GM21367 (cell line): ENCODE results near the gene E2F4.

Experiments
- ATAC-seq: cut with Tn5 transposase; IDR thresholded peaks from one replicate; pipeline ENCODE4 v1.9.1; 2021; ENCODE audit not compliant: unreplicated experiment

The E2F4 gene

DNA sequence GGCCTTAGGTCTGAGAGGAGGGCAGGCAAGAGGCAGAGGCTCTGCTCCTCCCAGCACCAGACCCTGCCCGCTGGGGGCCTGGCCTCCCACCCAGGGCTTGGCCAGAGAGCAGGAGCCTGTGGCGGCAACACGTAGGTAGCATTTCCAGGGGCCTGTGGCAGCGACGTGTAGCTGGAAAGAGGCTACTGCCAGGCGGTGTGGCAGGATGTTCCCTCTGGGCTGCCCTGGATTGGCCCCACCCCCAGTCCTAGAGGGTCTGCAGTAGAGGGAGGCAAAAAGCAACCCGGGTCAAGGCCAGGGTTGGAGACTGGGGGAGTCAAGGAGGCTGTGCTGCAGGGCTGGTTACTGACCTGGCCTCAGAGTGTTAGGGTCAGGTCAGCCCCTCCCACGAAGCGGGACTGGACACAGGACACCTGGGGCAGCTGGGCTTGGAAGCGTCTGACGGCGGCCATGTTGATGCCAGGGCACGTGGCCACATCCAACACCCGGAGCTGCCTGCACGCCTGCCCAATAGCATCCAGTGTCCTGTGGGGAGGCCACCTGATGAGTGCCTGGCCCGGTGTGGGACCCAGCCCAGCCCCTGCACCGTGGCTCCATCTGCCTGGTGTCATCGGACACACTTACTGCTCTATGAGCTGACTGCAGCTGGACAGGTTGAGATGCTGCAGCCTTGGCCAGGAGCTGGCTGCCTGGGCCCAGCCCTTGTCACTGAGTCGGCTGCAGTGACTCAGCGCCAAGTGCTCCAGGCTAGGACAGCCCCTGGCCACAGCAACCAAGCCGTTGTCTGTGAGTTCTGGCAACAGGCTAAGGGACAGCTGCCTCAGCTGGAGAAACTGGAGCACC lies 15.5 kb downstream of the E2F4 start:
- ATAC-seq: no peak

DNA sequence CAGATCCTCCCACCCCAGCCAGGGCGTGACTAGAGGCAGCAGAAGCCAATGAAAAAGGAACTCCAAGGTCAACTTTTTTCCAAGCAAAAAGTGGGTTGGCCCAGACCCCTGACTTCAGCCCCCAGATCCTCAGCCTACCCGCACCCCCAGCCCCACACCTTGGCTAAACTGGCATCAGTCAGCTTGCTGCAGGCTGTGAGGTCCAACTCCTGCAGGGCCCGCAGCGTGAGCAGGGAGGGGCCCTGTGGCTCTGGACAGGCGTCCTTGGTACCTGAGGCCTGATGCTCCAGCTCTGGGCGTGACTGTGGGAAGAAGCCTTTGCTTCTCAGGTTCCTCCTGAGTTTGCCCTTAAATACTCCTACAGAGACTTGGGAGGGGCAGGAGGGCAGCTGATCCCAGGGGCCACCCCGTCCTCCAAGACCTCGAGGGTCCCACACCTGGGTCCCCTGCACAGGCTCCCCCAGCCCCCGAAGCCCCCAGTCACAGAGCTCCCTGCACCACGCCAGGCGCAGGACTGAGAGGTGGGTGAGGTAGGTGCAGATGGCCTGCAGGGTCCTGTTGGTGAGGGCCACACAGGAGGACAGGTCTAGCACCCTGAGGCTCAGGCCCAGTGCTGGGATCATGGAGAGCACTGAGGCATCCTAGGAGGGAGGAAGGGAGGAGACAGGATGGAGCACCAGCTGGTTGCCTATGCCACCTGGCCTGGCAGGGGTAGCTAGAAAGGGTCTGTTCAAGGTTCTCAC lies 16.4 kb downstream of the E2F4 start:
- ATAC-seq: no peak

DNA sequence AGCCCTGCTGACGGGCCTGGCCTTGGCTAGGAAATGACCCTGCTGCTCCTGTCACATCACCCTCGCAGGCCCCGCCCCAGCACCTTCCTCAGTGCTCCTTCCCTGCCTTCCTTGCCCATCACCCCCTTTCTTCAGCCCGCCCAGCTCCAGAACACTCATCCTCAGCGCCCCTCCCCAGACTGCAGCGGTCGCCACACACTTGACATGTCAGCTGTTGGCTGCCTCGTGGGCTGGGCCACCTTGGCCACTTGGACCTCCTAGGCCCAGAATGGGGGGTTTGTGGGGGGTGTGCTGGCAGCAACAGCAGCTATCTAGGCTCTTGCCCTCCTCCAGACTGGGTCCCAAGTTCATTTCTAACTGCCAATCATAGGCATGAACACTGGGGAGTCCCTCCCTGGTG lies 17.6 kb downstream of the E2F4 start:
- ATAC-seq: no peak

DNA sequence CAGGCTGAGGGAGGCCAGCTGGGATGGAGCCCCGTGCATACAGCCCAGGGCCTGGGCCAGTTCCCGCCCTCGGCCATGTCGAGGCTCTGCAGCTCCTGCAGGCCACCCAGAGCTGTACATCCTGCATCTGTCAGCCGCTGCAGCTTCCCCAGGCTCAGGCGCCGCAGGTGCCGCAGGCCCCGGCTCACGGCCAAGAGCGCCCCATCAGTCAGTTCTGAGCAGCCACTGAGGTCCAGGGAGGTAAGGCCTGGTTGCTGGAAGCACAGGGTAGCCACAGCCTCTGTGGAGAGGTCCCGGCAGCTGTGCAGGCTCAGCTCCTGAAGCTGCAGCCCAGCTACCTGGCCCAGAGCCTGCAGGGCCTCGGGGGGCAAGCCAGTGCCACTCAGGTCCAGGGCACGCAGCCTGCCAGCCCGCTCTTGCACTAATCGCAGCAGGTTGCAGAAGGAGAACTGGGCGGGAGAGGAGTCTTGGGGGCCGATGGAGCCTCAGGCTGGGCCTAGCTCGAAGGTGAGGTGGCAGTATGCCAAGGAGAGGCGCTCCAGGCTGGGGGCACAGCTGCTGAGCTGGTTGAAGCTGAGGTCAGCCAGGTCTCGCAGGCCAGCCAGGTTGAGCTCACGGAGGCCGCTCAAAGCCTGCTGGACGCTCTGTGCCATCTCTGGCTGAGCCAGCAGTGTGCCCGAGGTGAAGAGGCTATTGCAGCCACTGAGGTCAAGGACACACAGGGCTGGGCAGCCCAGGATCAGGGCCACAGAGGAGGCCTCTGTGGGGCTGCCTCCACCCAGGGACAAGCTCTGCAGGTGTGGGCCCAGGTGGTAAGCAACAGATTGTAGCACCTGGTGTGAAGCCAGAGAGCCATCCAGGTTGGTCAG lies 18.3 kb downstream of the E2F4 start:
- ATAC-seq: no peak

DNA sequence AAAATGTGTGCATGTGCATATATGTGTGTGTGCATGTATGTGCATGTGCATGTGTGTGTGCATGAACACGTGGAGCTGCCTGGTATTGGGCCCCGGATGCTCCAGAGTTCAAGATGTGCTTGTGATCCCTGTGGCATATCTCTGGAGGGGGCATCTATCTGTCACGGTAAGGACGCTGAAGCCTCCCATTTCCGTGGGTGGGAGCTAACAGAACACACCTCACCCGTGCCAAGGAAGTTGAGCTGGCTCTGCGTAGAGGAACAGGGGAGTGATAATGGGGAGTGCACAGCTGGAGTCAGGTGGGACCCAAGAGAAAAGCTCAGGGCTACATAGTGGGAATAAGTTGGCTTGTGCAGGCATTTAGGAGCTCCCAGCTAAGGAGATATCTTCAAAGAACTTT lies 19.7 kb downstream of the E2F4 start:
- no peak for ATAC-seq

DNA sequence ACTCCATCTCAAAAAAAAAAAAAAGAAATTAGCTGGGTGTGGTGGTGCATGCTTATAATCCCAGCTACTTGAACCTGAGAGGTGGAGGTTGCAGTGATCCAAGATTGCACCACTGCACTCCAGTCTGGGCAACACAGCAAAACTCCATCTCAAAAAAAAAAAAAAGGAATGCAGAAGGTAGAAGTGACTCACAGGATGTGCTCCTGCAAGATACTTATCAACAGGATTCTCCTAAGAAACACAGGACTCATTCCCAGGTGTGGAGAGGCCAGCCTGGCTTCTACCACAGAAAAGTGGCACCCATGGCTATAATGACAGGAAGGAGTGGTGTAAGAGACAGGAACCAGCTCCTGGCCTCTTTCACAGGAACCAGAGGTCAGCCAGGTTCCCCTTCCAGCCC lies 20.8 kb downstream of the E2F4 start:
- ATAC-seq: no peak

DNA sequence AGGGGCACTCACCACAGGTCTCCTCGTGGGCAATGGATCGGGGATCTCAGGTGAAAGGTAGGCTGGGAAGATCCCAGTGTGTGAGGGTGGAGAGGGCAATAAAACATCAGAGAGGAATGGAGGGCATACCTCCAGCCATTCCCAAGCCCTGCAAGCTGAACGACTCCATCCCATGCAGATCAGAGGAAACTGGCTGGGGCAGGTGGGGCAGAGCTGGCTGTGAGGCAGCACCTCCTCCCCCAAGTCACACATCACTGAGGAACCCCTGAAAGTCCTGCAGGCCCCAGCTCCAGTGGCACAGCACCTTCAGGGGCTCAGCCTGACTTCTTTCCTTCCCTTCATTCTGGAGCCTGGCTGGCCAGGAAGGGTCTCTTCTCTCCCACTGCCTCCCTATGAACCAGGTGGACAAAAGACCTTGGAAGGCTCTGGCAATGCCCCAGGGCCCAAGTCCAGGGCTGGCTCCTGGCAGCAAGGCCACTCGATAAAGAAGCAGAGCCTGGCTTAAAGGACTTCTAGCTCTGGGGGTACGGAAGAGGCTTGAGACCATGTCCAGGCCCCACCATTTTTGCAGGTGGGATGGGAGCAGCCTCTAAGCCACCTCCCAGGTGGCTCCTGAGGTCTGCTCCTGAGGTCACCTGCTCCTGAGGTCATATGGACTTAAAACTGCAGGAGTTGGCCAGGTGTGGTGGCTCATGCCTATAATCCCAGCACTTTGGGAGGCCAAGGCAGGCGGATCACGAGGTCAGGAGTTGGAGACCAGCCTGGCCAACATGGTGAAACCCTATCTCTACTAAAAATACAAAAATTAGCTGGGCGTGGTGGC lies 21.5 kb downstream of the E2F4 start:
- ATAC-seq: no peak

DNA sequence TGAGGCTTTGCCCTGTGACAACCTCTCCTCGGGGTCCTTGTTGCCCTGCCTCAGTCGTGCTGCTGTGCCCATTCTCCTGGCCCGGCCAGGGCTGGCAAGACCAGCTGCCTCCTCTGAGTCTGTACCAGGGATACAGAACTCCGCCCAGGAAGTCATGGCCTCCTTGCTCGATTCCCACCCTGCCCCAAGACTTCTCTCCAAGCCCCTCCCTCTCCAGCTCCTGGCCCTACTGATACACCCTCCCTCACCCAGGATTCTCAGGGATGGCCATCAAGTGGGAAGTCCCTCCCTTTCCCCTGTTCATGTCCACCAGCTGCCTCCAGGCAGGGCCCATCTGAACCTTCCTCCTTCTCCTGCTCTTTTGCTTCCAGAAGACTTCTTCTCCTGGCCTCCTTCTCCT lies 23.8 kb downstream of the E2F4 start:
- ATAC-seq: no peak

DNA sequence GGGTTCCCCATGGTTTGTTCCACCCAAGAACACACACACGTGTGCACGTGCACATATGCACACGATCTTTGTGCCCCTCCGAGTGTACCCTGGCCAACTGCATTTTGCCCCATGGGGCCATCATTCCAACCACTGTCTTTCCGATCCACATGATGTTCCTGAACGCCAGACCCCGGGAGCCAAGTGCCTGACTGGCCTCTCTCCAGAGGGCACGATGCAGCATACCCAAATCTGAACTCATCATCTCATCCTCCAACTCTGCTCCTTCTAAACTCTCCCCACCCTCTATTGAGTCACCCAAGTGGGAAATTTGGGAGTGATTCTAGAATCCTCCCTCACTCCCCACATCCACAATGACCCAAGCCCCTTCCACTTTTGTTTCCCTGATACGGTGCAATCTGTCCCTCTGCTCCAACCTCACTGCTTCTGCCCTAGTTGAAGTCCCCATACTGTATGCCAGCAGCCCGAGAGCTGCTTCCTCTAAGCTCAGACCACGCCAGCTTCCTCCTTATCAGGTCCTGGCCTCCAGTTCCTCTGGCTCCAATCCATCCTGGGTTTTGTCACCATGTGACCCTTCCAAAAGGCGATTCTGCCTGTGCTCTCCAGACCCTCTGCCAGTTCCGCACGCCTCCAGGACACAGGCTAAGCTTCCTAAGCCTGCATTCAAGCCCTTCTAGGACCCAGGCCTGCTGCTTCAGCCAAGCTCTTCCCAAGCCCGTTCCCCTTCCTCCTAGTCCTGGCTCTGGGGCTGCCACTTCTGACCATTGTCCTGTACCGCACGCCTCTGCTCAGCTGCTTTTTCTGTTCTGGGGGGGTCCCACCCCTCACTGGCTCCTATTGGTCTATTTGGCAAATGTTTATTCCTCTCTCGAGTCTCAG lies 24.9 kb downstream of the E2F4 start:
- ATAC-seq: no peak

DNA sequence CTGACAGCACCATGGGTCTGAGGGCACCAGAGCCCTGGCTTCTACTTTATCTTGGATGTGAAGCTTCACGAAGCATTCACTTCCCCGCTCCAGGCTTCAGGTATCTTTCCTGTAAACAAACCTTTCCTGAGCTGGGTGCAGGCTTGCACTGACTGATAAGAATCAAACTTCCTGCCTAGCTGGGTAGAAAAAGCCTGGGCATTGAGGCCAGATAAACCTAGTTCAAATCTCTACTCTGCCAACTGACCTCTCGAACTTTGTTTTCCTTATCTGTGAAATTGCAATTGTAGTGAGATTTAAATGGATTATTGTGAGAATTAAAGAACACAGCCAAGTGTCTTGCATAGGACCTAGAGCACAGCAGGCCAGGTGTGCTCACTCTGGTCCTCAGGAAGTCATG lies 32.0 kb downstream of the E2F4 start:
- no peak for ATAC-seq

DNA sequence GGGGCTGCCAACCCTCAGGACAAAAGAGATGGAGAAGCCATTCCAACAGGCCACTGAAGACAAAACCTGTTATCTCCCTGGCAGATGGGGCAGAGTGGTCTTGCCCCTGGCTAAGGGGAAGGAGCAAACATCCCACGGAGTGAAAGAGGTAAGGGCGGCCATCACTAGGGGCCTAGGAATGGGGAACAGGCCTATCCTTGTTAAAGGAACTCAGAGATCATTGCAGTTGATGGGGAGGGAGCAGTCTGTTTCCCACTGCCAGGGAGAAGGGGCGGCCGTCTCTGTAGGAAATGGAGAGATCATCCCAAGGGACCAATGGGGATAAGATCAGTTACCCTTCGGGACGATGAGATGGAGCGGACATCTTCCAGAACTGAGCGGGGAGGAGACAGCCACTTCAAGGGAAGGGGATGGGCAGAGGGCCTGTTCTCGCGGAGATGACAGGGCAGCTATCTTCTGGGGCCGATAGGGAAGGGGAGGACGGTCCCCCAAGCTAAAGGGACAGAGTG lies 34.4 kb downstream of the E2F4 start:
- no peak for ATAC-seq

DNA sequence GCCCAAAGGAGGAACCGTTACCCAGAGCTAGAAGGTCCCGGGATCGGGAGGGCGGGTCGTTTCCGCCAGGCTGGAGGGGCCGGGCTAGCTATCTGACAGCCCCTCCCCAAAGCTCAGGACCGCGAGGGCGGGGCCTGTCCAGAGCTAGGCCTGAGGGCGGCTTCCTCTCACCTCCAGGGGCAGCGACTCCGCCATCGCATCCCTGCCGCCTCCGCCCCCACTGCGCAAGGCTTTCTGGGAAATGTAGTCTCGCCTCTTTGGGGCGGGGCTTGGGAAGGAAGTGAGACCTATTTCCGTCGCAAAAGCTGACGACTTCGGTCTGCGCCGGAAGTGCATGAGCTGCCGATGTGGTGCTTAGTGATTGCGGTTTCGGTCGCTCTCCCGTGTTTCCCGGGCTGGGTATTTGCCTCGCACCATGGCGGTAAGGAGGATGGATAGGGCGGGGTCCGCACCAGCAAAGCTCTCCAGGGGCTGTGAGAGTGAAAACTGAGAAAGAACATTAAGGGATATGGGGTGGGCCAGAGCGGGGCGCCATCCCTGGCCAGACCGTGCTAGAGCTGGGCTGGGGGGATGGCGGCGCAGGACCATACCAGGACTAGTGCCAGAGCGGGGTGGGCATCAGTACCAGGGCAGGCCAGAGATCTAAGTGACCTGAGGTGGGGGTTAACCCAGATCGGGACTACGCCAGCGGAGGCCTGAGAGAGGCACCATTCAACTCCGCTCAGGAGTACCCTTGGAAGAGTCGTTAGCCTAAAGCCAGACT lies 35.0 kb downstream of the E2F4 start, which contains the start of gene TMEM208:
Gene TMEM208, plus strand, starts transcription at position 327 of the 763 bp plus-strand sequence. Its CDS starts 89 bp downstream, at position 416.
- peak; percentile 84 for ATAC-seq

DNA sequence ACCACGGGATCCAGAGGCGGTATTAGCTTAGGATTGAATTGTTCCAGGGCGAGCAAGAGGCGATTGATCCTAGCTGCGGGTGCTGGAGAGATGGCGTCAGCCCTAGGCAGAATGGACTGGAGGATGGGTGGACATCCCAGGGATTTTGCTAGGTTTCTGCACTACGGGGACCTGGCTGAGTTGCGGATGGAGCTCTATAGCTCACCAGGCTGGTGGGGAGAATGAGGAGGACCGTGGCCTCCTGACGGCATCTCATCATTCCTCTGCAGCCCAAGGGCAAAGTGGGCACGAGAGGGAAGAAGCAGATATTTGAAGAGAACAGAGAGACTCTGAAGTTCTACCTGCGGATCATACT lies 35.6 kb downstream of the E2F4 start:
- ATAC-seq: no peak

DNA sequence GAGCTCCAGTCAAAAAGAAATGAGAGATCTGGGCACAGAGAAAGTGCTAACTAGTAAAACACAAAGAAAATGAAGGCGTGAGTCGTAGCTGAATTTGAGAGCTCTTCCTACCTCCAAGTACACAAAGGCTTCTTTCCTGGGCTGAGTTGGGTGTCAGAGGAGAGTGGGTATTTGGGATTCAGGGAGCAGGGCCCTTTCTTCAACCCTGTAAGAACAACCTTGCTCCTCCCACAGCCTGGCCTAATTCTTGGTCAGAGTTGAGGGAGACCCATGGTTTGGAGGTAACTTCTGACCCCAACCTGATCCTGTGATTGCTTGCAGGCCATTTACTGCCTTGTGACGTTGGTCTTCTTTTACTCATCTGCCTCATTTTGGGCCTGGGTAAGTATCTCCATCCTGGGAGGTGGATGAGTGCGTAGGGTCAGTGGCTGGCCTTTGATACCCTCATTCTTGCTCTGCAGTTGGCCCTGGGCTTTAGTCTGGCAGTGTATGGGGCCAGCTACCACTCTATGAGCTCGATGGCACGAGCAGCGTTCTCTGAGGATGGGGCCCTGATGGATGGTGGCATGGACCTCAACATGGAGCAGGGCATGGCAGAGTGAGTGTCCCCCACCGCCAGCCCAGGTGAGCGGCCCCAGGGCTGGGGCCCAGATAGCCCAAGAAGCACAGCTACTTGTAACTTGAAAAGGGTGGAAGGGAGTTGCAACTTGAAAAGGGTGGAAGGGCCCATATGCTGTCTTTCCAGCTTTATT lies 36.3 kb downstream of the E2F4 start:
- ATAC-seq: no peak

DNA sequence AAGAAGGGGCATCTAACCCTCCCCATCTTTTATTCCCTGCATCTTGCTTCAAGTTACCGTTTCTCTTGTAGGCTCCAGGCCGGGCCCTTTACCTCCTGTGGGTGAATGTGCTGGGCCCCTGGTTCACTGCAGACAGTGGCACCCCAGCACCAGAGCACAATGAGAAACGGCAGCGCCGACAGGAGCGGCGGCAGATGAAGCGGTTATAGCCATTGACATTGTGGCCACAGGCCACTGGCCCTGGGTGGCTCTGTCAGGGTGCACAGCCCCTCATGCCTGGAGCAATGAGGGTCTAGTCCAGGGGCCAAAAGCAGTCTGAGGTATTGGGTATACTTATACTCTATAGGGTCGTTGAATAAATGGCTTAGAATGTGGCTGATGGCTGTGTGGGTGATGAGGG lies 37.0 kb downstream of the E2F4 start:
- no peak for ATAC-seq

DNA sequence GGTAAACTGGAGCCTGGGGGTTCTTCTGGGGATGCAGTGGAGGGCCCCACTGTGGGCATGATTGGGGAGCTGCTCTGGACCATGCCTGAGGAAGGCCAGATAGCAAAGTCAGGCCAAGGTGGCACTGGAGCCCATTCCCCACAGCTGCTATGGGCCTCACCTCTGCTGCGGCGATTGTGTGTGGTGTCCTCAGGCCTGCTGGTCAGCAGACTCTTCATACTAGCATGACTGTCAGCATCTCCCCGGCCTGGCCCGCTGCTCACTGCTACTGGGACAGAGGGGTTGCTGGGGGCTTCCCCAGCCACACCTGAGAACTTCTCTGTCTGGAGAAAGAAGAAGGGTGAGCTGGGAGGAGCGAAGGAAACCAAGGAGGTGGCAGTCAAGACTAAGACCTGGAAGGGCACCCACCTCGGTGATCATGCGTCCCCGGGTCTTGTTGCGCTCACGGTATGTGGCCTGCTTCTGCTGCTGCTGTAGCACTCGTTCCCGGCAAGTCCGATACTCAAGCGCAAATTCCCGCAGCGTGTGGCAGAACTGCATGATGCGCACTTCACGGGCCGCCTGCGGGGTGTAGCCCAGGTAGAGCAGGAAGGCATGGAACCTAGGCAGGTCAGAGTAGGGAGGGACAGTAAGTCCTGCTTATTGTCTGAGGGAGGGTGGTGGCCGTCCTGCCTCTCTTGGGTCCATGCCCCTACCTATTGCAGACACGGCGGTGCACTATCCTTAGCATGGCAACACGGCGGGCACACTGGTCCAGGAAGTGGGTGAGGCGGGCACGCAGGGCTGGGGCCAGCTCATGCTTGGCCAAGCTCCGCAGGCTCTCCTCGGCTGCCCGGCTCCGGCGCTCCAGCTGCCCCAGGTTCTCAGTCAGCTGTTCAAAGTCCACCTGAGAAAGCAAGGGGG lies 38.2 kb downstream of the E2F4 start:
- no peak for ATAC-seq
